RWPE2 (cell line): ENCODE measurements around the gene NEK6.

Source experiments
- ATAC-seq: fragments of 200-7000 bp; cut with Tn5 transposase; 3 replicates; pipeline ENCODE4 v1.9.1; 2021; ENCODE audit warnings: low read depth
- DNase-seq: peaks from one replicate; pipeline ENCODE4 v3.0.0-alpha.2; 2020; ENCODE audit warnings: low spot score
- H3K27ac ChIP-seq: fragments of 450-650 bp; 2 replicates; pipeline ENCODE4 v1.5.1; 2017; ENCODE audit warnings: mild to moderate bottlenecking; ENCODE audit not compliant: poor library complexity, severe bottlenecking
- H3K27me3 ChIP-seq: fragments of 250-450 bp; sonication (Bioruptor Pico); 2 replicates; pipeline ENCODE4 v1.5.1; 2021; ENCODE audit warnings: mild to moderate bottlenecking, moderate library complexity; ENCODE audit not compliant: insufficient read depth, poor library complexity, severe bottlenecking
- H3K36me3 ChIP-seq: fragments of 250-450 bp; sonication (Bioruptor Pico); 2 replicates; pipeline ENCODE4 v1.5.1; 2020; ENCODE audit warnings: low read depth, mild to moderate bottlenecking, moderate library complexity
- H3K4me1 ChIP-seq: fragments of 250-450 bp; sonication (Bioruptor Pico); 2 replicates; pipeline ENCODE4 v1.5.1; 2021; ENCODE audit warnings: mild to moderate bottlenecking, moderate library complexity; ENCODE audit not compliant: insufficient read depth, poor library complexity, severe bottlenecking
- H3K4me3 ChIP-seq: fragments of 250-450 bp; sonication (Bioruptor Pico); 2 replicates; pipeline ENCODE4 v1.5.1; 2021; ENCODE audit warnings: mild to moderate bottlenecking, moderate library complexity; ENCODE audit not compliant: severe bottlenecking
- H3K9me3 ChIP-seq: fragments of 250-450 bp; sonication (Bioruptor Pico); 2 replicates; pipeline ENCODE4 v1.5.1; 2021; ENCODE audit warnings: mild to moderate bottlenecking, moderate library complexity; ENCODE audit not compliant: severe bottlenecking
- TF ChIP-seq, protein P1 (sequence below): fragments of 450-650 bp; IDR thresholded peaks from one replicate; pipeline ENCODE4 v1.5.1; 2017; ENCODE audit warnings: mild to moderate bottlenecking, moderate library complexity; ENCODE audit not compliant: poor library complexity, severe bottlenecking

NEK6 gene

DNA sequence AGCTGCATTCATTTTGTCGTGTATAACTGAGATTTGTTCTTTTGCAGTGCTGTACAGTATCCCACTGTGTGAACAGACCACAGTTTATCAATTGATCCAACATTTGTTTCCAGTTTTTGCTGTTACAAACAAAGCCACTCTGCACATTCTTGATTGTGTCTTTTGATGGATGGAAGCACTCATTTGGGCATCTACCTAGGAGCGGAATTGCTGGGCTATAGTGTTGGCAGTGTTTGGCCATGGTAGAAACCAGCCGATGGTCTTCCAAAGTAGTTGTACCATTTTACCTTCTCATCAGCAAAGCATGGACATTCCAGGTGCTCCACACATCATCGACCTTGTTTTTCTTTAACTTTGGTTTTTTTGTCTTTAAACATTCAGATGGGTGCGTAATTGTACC lies 79.8 kb downstream of the NEK6 start:
- no peak for DNase-seq
- Histone ChIP-seq H3K4me3 (no peak overlapping the region), H3K27ac (no peak overlapping the region), H3K27me3 (no peaks in the 10 kb centered on the region), H3K36me3 (peaks cover 58% of the 10 kb centered on the region), H3K9me3 (no peaks in the 10 kb centered on the region), H3K4me1 (no peaks in the 10 kb centered on the region)
- ATAC-seq, result no peak
- TF ChIP-seq, protein P1, sequence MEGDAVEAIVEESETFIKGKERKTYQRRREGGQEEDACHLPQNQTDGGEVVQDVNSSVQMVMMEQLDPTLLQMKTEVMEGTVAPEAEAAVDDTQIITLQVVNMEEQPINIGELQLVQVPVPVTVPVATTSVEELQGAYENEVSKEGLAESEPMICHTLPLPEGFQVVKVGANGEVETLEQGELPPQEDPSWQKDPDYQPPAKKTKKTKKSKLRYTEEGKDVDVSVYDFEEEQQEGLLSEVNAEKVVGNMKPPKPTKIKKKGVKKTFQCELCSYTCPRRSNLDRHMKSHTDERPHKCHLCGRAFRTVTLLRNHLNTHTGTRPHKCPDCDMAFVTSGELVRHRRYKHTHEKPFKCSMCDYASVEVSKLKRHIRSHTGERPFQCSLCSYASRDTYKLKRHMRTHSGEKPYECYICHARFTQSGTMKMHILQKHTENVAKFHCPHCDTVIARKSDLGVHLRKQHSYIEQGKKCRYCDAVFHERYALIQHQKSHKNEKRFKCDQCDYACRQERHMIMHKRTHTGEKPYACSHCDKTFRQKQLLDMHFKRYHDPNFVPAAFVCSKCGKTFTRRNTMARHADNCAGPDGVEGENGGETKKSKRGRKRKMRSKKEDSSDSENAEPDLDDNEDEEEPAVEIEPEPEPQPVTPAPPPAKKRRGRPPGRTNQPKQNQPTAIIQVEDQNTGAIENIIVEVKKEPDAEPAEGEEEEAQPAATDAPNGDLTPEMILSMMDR, result no peak

DNA sequence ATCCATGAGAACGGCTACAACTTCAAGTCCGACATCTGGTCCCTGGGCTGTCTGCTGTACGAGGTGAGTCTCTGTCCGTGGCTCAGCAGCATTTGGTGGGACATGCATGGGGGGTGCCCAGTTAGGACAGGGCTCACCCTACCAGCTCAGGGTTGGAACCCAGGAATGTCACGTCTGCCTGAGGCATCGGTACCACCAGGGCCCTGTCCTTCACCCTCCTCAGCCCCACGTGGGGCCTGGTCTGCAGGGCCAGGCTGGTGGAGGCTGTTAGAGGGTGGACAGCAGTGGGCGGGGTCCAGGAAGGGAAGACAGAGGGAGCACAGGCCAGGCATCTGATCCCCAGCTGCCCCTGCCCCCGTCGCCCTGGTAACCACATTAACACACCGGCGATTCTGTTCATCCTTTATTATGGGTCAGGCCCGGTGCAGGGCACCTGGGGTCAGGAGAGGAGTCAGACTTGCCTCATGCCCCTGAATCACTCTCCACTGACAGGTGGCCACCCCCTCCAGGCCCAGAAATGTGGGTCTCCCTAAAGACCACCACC lies 81.9 kb downstream of the NEK6 start:
- H3K27me3 ChIP-seq, result no peaks in the 10 kb centered on the region
- DNase-seq (no peak), ATAC-seq (no peak)
- H3K4me3 ChIP-seq, result no peak overlapping the region
- TF ChIP-seq, protein P1, result no peak
- H3K36me3 ChIP-seq, result peaks cover 72% of the 10 kb centered on the region
- H3K4me1 ChIP-seq, result peaks cover 4% of the 10 kb centered on the region
- no peaks in the 10 kb centered on the region for H3K9me3 ChIP-seq
- H3K27ac ChIP-seq, result no peak overlapping the region

DNA sequence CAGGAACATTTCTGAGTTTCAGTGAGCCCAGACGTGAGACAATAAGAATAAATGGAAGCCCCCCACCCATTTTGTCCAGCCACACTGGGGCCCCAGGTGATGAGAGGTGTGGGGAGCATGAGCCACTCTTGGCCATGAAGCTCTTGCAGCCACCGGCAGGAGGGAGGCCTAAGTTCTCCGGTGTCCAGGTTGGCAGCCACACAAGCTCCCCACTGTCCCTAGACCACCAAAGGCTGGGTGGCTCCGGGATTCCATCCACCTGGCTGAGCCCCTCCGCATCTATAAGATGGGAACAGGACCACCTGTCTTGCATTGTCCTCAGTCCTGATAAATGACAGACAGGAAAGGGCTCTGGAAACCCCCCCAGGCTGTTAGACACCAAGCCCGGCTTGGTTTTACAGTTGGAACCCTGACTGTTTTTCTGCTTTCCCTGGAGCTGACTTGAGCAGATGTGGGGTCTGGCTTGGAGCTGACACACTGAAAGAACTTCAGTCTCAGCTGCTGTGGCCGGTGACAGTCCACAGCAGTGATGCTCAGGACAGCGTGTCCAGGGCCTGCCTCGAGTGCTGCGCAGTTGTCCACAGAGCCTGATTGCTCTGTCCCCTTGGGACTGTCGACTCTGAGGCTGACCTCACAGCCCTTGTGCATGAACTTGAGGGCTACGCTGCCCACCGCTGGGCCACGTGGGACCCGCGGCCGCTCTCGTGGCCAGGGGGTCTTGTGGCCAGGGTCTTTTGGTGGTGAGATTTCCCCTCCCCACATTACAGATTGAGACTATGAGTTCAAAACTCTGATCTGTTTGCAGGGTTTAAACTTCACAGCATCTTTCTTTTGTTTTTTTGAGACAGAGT lies 82.7 kb downstream of the NEK6 start:
- H3K27me3 ChIP-seq, result no peaks in the 10 kb centered on the region
- no peak overlapping the region for H3K4me3 ChIP-seq
- ATAC-seq, result no peak
- H3K9me3 ChIP-seq, result no peaks in the 10 kb centered on the region
- H3K27ac ChIP-seq, result no peak overlapping the region
- peaks cover 4% of the 10 kb centered on the region for H3K4me1 ChIP-seq
- H3K36me3 ChIP-seq, result peaks cover 72% of the 10 kb centered on the region
- TF ChIP-seq, protein P1, result no peak
- DNase-seq, result no peak

GRCh38 chr9:124341455-124342170 lies 83.9 kb downstream of the NEK6 start:
- Histone ChIP-seq H3K4me3 (no peak overlapping the region), H3K27me3 (no peaks in the 10 kb centered on the region), H3K4me1 (peaks cover 4% of the 10 kb centered on the region), H3K36me3 (peaks cover 69% of the 10 kb centered on the region), H3K27ac (peak overlapping the region; percentile 45), H3K9me3 (no peaks in the 10 kb centered on the region)
- ATAC-seq, result no peak
- DNase-seq, result no peak
- TF ChIP-seq, protein P1, result no peak
